Lower leg skin (tissue), 4 donors: ENCODE measurements around the gene PTEN. TPM values are rescaled to one million over a fixed set of nuclear protein-coding genes. Genes with fewer than 3 reads are reported as not detected.

Experiments used
- DNase-seq, 2 donors: peaks; one replicate each; pipeline ENCODE4 v3.0.0-alpha.2; 2019; ENCODE audit warnings: low spot score in 2 of 2
- H3K4me3 ChIP-seq: fragments of 200-600 bp; sonication (generic); 2 replicates; pipeline ENCODE4 v1.5.1; 2017; ENCODE audit warnings: mild to moderate bottlenecking, low read depth; ENCODE audit not compliant: poor library complexity, severe bottlenecking
- CTCF ChIP-seq, 3 donors: fragments of 450-650 bp; IDR thresholded peaks; one replicate each; pipeline ENCODE4 v1.5.1; 2016; ENCODE audit warnings: antibody characterized with exemption in 3 of 3, mild to moderate bottlenecking in 3 of 3, moderate library complexity in 2 of 3
- POLR2A ChIP-seq, 2 donors: fragments of 450-650 bp; IDR thresholded peaks; one replicate each; pipeline ENCODE4 v1.6.1; 2016 to 2017; ENCODE audit warnings: antibody characterized with exemption in 2 of 2, mild to moderate bottlenecking in 1 of 2, moderate library complexity in 1 of 2
- WGBS, 2 donors: methylation state at CpG; one replicate each; pipeline ENCODE4 v1.1.5; 2018; 5-methylcytosine and 5-hydroxymethylcytosine counted together
- intact Hi-C: fragments of 100-400 bp; cut with DNase I; formaldehyde crosslinking; loops from one replicate; pipeline ENCODE4 v1.15.0; 2023; ENCODE audit warnings: low total_unique reads
- total RNA-seq, 4 donors: library from RNA; depleted of rRNA; stranded (reverse); fragments of >200 nt; gene quantifications; one replicate each; pipeline ENCODE4 v1.1.0, GENCODE V29; 2016

The PTEN gene
- total RNA-seq, 4 donors from 2014 or later = 54.8 to 87.4 (median 68.8) TPM

- no peak overlapping the region for H3K4me3 ChIP-seq
- intact Hi-C loops = no loop called here
- 87 to 93% methylated on average over 6 of the region's 6 CpGs for WGBS, 2 donors
- DNase-seq = no peak
- TF ChIP-seq POLR2A (IDR thresholded peaks at IDR 0.05) (no peak), CTCF (IDR thresholded peaks at IDR 0.05) (no peak)
Measured at GRCh38 chr10:88006261-88006660, 142.8 kb downstream of the PTEN start.

GRCh38 chr10:88008866-88009470 lies 145.5 kb downstream of the PTEN start:
- no peak for DNase-seq
- TF ChIP-seq POLR2A (IDR thresholded peaks at IDR 0.05) = no peak
- no peak for TF ChIP-seq CTCF (IDR thresholded peaks at IDR 0.05)
- WGBS, 2 donors = 72 to 75% methylated on average over 1 of the region's 1 CpG
- H3K4me3 ChIP-seq = no peak overlapping the region
- intact Hi-C loops = no loop called here

GRCh38 chr10:88012641-88013040 lies 149.2 kb downstream of the PTEN start:
- DNase-seq = no peak
- no peak overlapping the region for H3K4me3 ChIP-seq
- intact Hi-C loops = no loop called here
- no peak for TF ChIP-seq POLR2A (IDR thresholded peaks at IDR 0.05)
- TF ChIP-seq CTCF (IDR thresholded peaks at IDR 0.05) = no peak
- WGBS, 2 donors = 27 to 30% methylated on average over 4 of the region's 4 CpGs

DNA sequence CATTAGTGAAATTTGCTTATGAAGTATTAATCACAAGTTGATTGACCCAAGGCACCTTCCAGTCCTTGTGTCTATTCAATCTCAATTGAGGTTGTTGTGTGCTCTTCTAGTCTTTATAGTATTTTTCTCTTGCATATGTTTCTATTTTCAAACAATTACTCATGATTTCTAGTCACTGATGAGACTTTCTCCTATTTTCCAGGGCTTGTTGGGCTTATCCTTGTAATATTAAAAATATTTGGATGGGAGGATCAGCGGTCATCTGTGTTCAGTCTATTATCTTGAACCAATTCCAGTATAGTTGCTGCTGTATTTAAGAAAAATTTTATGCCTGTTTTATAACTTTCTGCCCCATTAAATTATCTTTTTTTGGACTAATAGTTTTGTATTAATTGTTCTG lies 154.4 kb downstream of the PTEN start:
- DNase-seq = no peak
- WGBS, 2 donors = 58 to 59% methylated on average over 1 of the region's 1 CpG
- TF ChIP-seq CTCF (IDR thresholded peaks at IDR 0.05) = no peak
- no peak for TF ChIP-seq POLR2A (IDR thresholded peaks at IDR 0.05)
- no peak overlapping the region for H3K4me3 ChIP-seq
- intact Hi-C loops = no loop called here

DNA sequence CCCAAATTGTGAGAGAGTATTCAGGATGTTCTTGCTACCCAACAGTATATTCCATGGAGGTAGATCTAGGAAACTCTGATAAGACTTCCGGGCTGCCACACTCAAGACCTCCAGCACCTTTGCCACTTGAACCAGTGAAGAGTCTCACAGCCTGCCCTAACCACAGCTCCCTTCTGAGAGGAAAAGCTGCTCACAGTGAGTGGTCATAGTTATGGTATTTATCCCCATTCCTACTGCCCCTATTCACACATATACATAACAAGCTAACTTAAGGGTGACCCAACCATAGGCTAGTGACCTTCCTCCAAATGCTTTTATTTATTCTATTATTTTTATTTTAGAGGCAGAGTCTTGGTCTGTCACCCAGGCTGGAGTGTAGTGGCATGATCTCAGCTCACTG lies 156.3 kb downstream of the PTEN start:
- no peak for DNase-seq
- H3K4me3 ChIP-seq = no peak overlapping the region
- intact Hi-C loops = no loop called here
- TF ChIP-seq POLR2A (IDR thresholded peaks at IDR 0.05) = no peak
- TF ChIP-seq CTCF (IDR thresholded peaks at IDR 0.05) = no peak
- WGBS, 2 donors = 94 to 100% methylated on average over 1 of the region's 1 CpG

Other genes with a start within 250 kb of the PTEN start
- gene PAPSS2, start 203.7 kb upstream of the PTEN start, total RNA-seq = 1 to 10 TPM; 2.2 to 5.1 (median 4.5) TPM
- 10 to 100 TPM; 34.2 to 43.2 (median 38.5) TPM for gene ATAD1, start 45.4 kb upstream of the PTEN start, total RNA-seq
- gene KLLN, start 92 bp upstream of the PTEN start, total RNA-seq = under 1 TPM; 0.04 to 0.95 (median 0.40) TPM